SH-SY5Y (cell line): ENCODE results near the gene LRRC8B.

Source experiments
- GATA2 ChIP-seq: IDR thresholded peaks from 2 replicates; pipeline ENCODE4 v1.6.1; 2011; ENCODE audit warnings: mild to moderate bottlenecking, low read depth, low read length
- GATA3 ChIP-seq: IDR thresholded peaks from 2 replicates; pipeline ENCODE4 v1.6.1; 2011; ENCODE audit warnings: low read depth, mild to moderate bottlenecking, low read length, moderate library complexity

DNA sequence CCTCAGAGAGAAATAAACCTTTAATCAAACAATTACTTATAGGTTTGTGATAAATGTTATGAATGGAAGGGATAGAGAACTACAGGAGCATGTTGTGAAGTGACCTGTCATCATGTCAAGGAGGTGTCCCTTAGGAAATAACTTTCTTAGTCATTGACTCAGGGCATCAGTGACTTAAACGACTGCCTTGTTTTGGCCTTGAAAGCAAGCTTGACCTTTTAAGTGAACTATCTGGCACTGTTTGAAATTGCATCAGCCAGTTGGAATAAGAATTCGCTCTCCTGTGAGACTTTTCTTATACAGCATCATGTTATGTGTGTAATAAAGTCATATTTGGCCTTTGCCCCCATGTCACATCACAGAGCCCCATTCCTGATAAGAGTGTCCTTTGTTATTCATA, 30.9 kb downstream of the LRRC8B start:
- no peak for TF ChIP-seq GATA3
- no peak for TF ChIP-seq GATA2
